Panc1 (cell line): ENCODE measurements around the gene MTREX.

Source experiments
- CTCF ChIP-seq: fragments of 450-650 bp; IDR thresholded peaks from 2 replicates; pipeline ENCODE4 v1.5.1; 2017; ENCODE audit warnings: mild to moderate bottlenecking
- SIN3A ChIP-seq: IDR thresholded peaks from 2 replicates; pipeline ENCODE4 v1.6.1; 2012; ENCODE audit warnings: low read depth, mild to moderate bottlenecking, low read length, moderate library complexity, borderline replicate concordance; ENCODE audit not compliant: insufficient read depth

GRCh38 chr5:55387865-55388264 lies 80.1 kb downstream of the MTREX start:
- TF ChIP-seq CTCF = no peak
- no peak for TF ChIP-seq SIN3A
